Brain microvascular endothelial cell (primary cell): ENCODE results near the gene CCDC12.

ENCODE experiments used
- DNase-seq: peaks from one replicate; pipeline ENCODE4 v3.0.0-alpha.2; 2020
- H3K27ac ChIP-seq: fragments of 250-450 bp; sonication (Bioruptor Pico); 2 replicates; pipeline ENCODE4 v1.5.1; 2020; ENCODE audit warnings: mild to moderate bottlenecking, moderate library complexity
- H3K27me3 ChIP-seq: fragments of 250-450 bp; sonication (Bioruptor Pico); replicated peaks from 2 replicates; pipeline ENCODE4 v1.5.1; 2020; ENCODE audit warnings: mild to moderate bottlenecking
- H3K36me3 ChIP-seq: fragments of 250-450 bp; sonication (Bioruptor Pico); replicated peaks from 2 replicates; pipeline ENCODE4 v1.5.1; 2020; ENCODE audit warnings: mild to moderate bottlenecking
- H3K4me3 ChIP-seq: 2 replicates; pipeline ENCODE4 v1.5.1; 2011; ENCODE audit warnings: low read depth, mild to moderate bottlenecking, control low read depth, low read length, moderate library complexity
- in situ Hi-C: cut with HindIII; loops from 2 replicates; pipeline ENCODE4 v1.10.0; 2017; ENCODE audit warnings: low sequenced_read_pairs, low pct_ligation_motif_present
- TF ChIP-seq, protein P1 (sequence below): IDR thresholded peaks from 2 replicates; pipeline ENCODE4 v1.5.1; 2011; ENCODE audit warnings: low read depth, mild to moderate bottlenecking, moderate library complexity, low read length, control low read depth, inconsistent platforms; ENCODE audit errors: missing control alignments

Gene CCDC12

DNA sequence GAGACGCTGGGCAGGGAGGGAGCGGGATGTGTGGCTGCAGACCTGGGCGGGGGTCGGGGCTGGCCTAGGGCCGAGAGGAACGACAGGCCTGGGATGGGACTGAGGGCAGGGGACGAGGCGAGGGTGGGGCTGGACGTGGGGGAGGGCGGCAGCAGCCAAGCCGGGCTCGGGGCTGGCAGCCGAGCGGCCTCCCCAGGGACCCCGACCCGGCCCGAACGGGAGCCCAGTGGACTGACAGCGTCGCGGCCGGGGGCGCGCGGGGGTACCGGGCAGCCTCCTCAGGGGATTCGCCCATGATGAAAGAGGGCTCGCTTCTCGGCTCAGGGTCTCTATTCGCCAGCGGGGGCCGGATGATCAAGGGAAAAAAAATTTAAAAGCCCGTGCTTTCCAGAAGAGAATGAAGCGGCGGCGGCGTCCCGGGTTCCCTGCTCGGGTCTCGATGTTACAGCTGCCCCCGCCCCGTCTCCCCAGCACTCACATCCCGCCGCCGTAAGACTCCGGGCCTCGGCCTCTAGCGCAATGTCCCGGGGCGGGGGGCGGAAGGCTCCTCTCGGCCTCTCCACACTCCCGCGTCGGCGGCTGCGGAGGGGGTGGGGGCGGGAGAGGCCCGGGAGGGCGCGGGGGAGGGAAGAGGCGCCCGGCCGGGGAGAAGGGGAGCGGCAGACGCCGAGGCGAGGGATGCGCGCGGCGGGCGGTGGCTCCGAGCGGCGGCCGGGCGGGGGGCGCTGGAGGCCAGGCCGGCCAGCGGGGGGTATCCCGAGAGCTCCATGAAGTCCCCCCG, 94.8 kb downstream of the CCDC12 start:
- Histone ChIP-seq H3K27ac (no peak overlapping the region), H3K27me3 (peaks cover 40% of the 10 kb centered on the region), H3K4me3 (peak overlapping the region; percentile 34), H3K36me3 (no peaks in the 10 kb centered on the region)
- TF ChIP-seq, protein P1, sequence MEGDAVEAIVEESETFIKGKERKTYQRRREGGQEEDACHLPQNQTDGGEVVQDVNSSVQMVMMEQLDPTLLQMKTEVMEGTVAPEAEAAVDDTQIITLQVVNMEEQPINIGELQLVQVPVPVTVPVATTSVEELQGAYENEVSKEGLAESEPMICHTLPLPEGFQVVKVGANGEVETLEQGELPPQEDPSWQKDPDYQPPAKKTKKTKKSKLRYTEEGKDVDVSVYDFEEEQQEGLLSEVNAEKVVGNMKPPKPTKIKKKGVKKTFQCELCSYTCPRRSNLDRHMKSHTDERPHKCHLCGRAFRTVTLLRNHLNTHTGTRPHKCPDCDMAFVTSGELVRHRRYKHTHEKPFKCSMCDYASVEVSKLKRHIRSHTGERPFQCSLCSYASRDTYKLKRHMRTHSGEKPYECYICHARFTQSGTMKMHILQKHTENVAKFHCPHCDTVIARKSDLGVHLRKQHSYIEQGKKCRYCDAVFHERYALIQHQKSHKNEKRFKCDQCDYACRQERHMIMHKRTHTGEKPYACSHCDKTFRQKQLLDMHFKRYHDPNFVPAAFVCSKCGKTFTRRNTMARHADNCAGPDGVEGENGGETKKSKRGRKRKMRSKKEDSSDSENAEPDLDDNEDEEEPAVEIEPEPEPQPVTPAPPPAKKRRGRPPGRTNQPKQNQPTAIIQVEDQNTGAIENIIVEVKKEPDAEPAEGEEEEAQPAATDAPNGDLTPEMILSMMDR: no peak
- in situ Hi-C loops: no loop called here
- no peak for DNase-seq

DNA sequence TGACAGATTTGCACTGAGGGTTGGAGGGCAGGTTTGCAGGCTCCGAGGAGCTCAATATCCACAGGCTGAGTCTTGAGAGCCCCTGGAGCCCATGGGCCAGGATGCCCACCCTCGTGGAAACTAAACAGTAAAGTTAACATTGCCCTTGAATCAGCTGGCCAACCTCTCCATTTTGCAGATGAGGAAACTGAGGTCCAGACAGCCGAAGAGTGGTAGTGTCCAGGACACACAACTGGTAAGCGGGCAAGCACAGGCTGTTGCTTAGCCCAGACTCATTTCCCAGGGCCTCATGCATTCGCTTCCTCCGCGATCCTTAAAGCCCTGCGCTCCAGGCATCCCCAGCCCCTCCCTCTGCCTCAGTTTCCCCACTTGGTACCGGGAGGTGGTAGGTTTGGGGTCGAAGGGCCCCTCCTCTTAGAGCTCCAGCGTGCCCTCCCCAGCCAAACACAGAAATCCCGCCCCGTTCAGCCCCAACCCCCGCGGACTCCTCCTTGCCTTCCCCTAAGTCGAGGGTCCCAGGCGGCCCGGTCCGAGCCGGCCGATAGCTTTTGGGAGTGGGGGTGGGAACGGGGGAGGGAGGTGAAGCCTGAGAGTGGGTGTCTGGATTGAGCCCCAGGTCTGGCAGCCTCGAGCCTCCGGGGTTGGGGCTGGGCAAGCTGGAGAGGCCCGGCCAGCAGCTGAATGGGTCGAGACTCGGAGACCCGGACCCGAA, 95.5 kb downstream of the CCDC12 start:
- H3K4me3 ChIP-seq: no peak overlapping the region
- peaks cover 38% of the 10 kb centered on the region for H3K27me3 ChIP-seq
- no peaks in the 10 kb centered on the region for H3K36me3 ChIP-seq
- DNase-seq: no peak
- no peak overlapping the region for H3K27ac ChIP-seq
- in situ Hi-C loops: no loop called here
- TF ChIP-seq, protein P1: no peak

DNA sequence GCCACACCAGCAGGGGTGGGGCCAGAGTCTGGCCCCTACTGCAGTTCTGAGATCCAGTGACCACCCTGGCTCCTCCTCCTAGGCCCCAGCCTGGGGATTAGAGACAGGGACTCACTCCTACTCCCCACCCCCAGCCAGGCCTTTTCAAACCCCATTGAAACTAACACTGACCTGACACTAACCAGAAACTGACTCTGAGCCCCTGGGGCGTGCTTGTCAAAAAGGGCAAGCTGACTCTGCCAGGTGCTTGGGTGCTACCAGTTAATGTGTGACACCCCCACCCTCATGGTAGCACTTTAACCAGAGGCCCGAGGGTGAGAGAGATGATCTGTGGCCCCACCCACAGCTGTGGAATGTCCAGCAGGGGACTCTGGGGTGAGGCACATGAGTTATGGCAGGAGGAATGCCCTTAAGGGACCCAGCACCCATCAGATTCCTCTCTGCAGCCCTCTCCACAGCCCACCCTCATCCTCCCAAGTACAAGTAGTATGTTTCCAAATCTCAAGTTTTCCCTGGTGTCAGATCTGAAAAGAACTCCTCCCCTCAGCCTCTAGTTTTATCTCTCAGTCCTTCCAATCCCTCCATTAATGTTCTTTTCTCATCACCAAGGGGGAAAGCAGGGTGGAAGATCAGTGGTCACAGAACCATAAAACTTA, 97.6 kb downstream of the CCDC12 start:
- no peak overlapping the region for H3K27ac ChIP-seq
- H3K36me3 ChIP-seq: no peaks in the 10 kb centered on the region
- no peak overlapping the region for H3K4me3 ChIP-seq
- DNase-seq: no peak
- H3K27me3 ChIP-seq: peaks cover 22% of the 10 kb centered on the region
- TF ChIP-seq, protein P1: no peak
- in situ Hi-C loops: no loop called here

DNA sequence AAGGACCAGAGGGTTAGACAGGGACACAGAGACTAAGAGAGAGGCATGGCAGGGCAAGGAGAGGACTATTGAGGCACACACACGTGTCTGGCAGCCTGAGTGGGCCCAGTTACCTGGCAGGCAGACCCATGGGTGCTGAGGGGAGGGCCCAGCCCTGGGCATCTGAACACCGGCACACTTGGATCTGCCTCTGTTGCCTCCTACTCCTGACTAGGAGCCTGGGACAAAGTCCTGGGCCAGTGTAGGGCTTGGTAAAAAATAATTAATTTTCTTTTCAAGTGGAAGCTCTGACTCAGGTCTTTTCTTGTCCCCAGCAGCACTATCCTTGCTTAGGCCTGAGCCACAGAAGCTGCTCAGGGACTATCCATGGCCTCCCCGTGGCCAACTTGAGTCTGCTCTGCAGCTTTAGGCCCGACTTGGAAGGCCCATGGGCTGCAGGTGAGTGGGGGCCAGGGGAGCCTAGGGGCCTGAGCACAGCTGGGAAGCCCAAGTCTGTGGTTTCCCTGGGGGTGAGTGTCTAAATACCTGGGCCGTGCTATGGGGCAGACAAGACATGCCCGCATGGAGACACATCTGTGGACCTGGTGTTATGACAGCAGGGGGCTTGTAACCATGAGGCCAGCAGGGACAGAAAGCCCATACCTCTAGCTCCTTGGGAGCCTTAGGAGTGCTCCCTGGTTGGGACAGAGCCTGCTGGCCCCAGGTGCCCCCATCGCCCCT, 99.0 kb downstream of the CCDC12 start, which contains the start of gene PTH1R:
PTH1R (plus strand) TSS at position 316 of the 720 bp plus-strand sequence. CDS start 5,839 bp downstream, outside the sequence.
- H3K27ac ChIP-seq: no peak within 1 kb of the TSS
- peaks cover 13% of the 10 kb centered on the region for H3K27me3 ChIP-seq
- H3K36me3 ChIP-seq: no peaks in the 10 kb centered on the region
- no peak for DNase-seq
- TF ChIP-seq, protein P1: no peak
- H3K4me3 ChIP-seq: no peak within 1 kb of the TSS
- in situ Hi-C loops: no loop called here
